Measurements from ENCODE around the gene DPCD.

DNA sequence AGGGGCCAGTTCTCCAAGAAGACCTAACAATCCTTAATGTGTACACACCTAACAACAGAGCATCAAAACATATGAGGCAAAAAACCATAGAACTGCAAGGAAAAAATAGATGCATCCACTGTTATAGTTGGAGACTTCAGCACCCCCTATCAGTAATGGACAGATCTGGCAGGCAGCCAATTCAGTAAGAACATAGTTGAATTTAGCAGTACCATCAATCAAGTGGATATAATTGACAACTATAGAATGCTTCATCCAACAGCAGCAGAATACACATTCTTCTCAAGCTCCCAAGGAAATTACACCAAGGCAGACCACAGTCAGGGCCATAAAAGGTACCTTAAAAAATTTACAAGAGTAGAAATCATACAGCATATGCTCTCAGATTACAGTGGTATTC, 42.2 kb upstream of the DPCD start:
- no peak for TF ChIP-seq POLR2A (IDR thresholded peaks at IDR 0.05; ENCODE audit: extremely low read depth, insufficient read length)
- TF ChIP-seq, protein P1, sequence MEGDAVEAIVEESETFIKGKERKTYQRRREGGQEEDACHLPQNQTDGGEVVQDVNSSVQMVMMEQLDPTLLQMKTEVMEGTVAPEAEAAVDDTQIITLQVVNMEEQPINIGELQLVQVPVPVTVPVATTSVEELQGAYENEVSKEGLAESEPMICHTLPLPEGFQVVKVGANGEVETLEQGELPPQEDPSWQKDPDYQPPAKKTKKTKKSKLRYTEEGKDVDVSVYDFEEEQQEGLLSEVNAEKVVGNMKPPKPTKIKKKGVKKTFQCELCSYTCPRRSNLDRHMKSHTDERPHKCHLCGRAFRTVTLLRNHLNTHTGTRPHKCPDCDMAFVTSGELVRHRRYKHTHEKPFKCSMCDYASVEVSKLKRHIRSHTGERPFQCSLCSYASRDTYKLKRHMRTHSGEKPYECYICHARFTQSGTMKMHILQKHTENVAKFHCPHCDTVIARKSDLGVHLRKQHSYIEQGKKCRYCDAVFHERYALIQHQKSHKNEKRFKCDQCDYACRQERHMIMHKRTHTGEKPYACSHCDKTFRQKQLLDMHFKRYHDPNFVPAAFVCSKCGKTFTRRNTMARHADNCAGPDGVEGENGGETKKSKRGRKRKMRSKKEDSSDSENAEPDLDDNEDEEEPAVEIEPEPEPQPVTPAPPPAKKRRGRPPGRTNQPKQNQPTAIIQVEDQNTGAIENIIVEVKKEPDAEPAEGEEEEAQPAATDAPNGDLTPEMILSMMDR (IDR thresholded peaks at IDR 0.05; ENCODE audit: low read depth, low read length) = no peak
- TF ChIP-seq, protein P2, sequence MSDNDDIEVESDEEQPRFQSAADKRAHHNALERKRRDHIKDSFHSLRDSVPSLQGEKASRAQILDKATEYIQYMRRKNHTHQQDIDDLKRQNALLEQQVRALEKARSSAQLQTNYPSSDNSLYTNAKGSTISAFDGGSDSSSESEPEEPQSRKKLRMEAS (IDR thresholded peaks at IDR 0.05; ENCODE audit: low read depth, low read length) = no peak

Data from NB4 (cell line).